Endothelial cell of umbilical vein (primary cell): ENCODE measurements around the gene MALT1.

Experiments used
- EZH2 ChIP-seq: IDR thresholded peaks from 2 replicates; pipeline ENCODE4 v1.6.1; 2012; ENCODE audit warnings: borderline replicate concordance, low read depth, mild to moderate bottlenecking, moderate library complexity, low read length, inconsistent platforms; ENCODE audit not compliant: severe bottlenecking
- FOS ChIP-seq: IDR thresholded peaks from 2 replicates; pipeline ENCODE4 v1.6.1; 2011; ENCODE audit warnings: mild to moderate bottlenecking, low read length, moderate library complexity, borderline replicate concordance; ENCODE audit not compliant: insufficient read depth
- GATA2 ChIP-seq: IDR thresholded peaks from 2 replicates; pipeline ENCODE4 v1.7.0; 2011; ENCODE audit warnings: low read depth, mild to moderate bottlenecking, moderate library complexity, mixed read lengths, low read length; ENCODE audit not compliant: insufficient read length, insufficient read depth
- MAX ChIP-seq: IDR thresholded peaks from 2 replicates; pipeline ENCODE4 v1.6.1; 2011; ENCODE audit not compliant: insufficient read depth, insufficient read length
- POLR2A ChIP-seq: IDR thresholded peaks from 2 replicates; pipeline ENCODE4 v1.6.1; 2012; ENCODE audit warnings: low read depth, mild to moderate bottlenecking, control low read depth, low read length
- POLR2AphosphoS5 ChIP-seq: IDR thresholded peaks from 2 replicates; pipeline ENCODE4 v1.6.1; 2012; ENCODE audit warnings: low read depth, mild to moderate bottlenecking, control low read depth, low read length, moderate library complexity; ENCODE audit not compliant: insufficient read depth
- TF ChIP-seq, protein P1 (sequence below), 2 donors: IDR thresholded peaks; 1 replicate in 1 of 2; 2 replicates in 1 of 2; pipeline ENCODE4 v1.5.1; 2011; ENCODE audit warnings: low read length in 2 of 2, mild to moderate bottlenecking in 2 of 2, moderate library complexity in 2 of 2, control low read depth in 1 of 2, inconsistent platforms in 1 of 2, low read depth in 1 of 2; ENCODE audit not compliant: insufficient read depth in 1 of 2; ENCODE audit errors: extremely low read depth in 1 of 2

GRCh38 chr18:58721566-58722239, 50.4 kb downstream of the MALT1 start:
- TF ChIP-seq POLR2A, result no peak
- TF ChIP-seq, protein P1, sequence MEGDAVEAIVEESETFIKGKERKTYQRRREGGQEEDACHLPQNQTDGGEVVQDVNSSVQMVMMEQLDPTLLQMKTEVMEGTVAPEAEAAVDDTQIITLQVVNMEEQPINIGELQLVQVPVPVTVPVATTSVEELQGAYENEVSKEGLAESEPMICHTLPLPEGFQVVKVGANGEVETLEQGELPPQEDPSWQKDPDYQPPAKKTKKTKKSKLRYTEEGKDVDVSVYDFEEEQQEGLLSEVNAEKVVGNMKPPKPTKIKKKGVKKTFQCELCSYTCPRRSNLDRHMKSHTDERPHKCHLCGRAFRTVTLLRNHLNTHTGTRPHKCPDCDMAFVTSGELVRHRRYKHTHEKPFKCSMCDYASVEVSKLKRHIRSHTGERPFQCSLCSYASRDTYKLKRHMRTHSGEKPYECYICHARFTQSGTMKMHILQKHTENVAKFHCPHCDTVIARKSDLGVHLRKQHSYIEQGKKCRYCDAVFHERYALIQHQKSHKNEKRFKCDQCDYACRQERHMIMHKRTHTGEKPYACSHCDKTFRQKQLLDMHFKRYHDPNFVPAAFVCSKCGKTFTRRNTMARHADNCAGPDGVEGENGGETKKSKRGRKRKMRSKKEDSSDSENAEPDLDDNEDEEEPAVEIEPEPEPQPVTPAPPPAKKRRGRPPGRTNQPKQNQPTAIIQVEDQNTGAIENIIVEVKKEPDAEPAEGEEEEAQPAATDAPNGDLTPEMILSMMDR (IDR thresholded peaks at IDR 0.05; ENCODE audit: extremely low read depth in 1 of 2, insufficient read depth in 1 of 2, low read depth in 1 of 2, low read length in 2 of 2), result no peak
- no peak for TF ChIP-seq EZH2
- no peak for TF ChIP-seq POLR2AphosphoS5
- TF ChIP-seq MAX, result no peak
- TF ChIP-seq GATA2, result no peak
- no peak for TF ChIP-seq FOS
